ENCODE results near the gene CYP2U1. TPM values are rescaled to one million over a fixed set of nuclear protein-coding genes. Genes with fewer than 3 reads are reported as not detected.
A peak's percentile ranks its signal among the peaks of the same experiment; 100 is the strongest.
"Not testable (repeated sequence)": the region's sequence is repeated elsewhere in the genome, so short reads cannot be mapped to it uniquely, and the experiment has no call there.

Gene CYP2U1
- total RNA-seq = 8.8 TPM

DNA sequence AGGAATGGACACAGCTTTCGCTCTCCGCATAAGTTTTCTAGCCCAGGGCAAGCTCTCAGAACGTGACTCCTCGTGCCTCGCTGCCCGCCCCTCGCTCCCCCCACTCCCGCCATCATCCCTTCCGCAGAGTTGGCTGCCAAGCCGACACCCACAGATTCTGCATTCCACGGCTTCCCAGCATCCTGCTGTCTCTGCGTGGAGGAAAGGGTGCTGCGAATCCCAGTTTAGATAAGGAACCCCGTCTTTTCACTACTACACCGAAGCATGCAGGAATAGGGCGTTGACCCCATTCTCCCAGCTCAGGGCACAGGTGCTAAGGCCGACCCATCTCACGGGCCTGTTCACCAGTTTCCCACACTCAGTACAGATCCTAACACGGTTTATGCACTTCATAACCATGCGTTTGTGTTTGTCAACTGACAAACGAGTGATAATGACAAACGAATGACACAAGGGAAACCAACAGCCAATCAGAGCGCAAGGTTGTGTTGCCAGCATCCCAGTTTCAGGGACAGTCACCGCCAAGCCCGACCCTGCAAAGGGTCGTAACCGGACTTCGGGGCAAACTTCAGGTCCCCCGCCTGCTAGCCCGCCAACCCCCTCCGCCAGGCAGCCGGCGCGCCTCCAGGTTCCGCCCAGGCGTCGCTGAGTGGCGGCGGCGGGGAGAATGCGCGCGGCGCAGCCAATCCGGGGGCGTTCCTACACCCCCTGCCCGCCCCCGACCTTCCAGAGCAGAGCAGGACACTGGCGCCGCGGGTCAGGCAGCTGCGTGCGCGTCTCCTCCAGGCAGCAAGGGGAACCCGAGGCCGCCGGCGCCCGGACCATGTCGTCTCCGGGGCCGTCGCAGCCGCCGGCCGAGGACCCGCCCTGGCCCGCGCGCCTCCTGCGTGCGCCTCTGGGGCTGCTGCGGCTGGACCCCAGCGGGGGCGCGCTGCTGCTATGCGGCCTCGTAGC is at the start of gene CYP2U1:
CYP2U1 (plus strand) TSS at position 729 of the 954 bp plus-strand sequence; CDS start at position 824, 95 bp downstream.
- DNase-seq = peak; percentile 90

DNA sequence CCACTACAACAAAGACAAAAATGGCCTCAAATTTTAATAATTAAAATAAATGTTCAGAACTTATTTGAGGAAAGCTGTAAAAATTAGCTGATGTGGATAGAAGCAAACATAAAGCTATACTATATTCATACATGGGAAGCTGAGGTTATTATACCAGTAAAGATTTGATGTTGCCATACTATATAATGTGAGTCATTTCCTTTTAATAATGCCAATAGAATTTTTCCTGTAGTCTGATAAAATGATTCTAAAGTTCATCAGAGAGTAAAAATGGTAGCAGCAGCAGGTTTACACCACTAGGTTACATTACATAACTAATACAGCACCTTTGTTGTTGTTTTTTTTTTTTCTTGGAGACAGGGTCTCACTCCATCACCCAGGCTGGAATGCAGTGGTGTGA is 45.5 kb upstream of the CYP2U1 start:
- no peak for DNase-seq

- no peak for DNase-seq
These were observed 43.1 kb upstream of the CYP2U1 start for GRCh38 chr4:107888237-107888636.

- no peak for DNase-seq
These were observed 40.6 kb upstream of the CYP2U1 start for GRCh38 chr4:107890779-107891178.

- DNase-seq = no peak
These were observed 40.0 kb upstream of the CYP2U1 start for GRCh38 chr4:107891299-107891698.

- peak; percentile 37 for DNase-seq
These were observed 37.9 kb upstream of the CYP2U1 start for GRCh38 chr4:107893171-107894137.

- peak; percentile 13 for DNase-seq
These were observed 37.2 kb upstream of the CYP2U1 start for GRCh38 chr4:107894138-107894603.

GRCh38 chr4:107896158-107896645 is 35.1 kb upstream of the CYP2U1 start:
- DNase-seq = no peak

GRCh38 chr4:107896646-107897045 is 34.7 kb upstream of the CYP2U1 start:
- no peak for DNase-seq

DNA sequence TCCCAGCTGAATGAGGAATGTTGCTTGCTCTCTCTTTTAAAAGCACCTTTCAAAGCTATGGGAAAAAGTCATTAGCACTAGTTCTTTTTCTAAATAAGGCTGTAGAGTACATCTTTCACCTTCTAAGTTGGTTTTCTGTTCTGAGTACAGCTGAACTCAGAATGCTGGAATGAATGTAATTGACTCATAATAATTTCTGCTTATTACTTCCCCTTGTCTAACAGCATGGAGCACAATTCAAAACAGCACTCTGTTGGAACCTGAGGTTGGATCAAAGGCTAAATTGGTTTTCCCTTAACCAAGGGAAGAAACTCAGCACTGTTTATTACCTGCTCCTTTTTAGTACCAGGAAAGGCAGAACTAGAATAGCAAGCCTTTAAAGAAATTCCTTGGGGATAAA is 33.5 kb upstream of the CYP2U1 start:
- no peak for DNase-seq

GRCh38 chr4:107900067-107900466 is 31.3 kb upstream of the CYP2U1 start:
- no peak for DNase-seq

DNA sequence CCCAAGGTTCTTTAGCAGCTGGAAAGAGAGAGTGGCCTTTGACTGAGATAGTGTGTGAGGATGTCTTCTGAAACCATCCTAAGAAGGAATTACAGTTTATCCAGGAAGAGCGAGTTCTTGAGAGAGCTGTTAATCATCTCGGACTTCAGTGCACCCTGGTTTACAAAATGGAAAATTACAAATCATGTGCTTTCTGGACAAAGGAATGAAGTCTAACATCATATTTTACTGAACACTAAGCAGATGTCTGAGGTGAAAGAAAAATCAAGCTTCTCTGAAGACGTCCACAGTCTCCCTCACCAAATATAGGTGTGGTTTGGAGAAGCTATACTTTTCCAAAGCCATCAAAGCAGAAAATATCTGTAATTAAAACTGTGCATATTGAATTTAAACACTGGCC is 30.8 kb upstream of the CYP2U1 start:
- no peak for DNase-seq

- no peak for DNase-seq
These were observed 30.0 kb upstream of the CYP2U1 start for GRCh38 chr4:107901213-107901934.

- no peak for DNase-seq
These were observed 28.6 kb upstream of the CYP2U1 start for GRCh38 chr4:107902715-107903114.

DNA sequence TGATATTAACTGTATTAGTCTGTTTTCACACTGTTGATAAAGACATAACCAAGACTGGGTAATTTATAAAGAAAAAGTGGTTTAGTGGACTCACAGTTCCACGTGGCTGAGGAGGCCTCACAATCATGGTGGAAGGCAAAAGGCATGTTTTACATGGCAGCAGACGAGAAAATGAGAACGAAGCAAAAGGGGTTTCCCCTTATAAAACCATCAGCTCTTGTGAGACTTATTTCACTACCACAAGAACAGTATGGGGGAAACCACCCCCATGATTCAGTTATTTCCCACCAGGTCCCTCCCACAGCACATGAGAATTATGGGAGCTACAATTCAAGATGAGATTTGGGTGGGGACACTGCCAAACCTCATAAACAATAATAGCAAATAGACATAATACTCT is 26.3 kb upstream of the CYP2U1 start:
- DNase-seq = not testable (repeated sequence)

DNA sequence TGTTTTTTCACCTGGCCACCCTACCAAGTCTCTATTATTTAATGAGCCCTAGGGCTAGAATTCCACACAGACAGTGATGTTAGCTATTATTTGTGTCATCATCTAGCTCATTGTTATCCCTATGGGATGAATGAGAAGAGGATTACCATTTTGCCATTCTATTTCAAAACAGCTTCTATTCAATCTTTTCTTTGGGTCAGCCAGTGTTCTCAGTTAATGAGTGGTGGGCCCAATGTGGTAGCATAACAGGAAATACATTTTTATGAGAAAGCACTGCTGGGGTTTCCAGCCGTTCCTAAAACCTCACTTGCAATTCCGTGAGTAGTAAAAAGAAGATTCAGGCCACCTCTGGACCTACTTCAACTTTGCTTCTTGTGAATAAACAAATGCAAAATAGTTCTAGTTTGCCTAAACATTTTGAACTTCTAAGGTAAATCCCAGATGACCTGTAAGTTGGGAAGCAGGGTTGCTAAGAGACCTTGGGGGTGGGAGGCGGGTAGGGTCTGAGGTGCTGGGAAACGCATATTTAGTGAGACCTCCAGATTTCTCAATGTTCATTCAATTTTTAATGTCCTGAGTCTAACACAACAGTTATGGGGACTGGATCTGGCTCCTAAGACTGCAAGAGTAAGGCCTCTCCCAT is 24.8 kb upstream of the CYP2U1 start:
- DNase-seq = no peak

DNA sequence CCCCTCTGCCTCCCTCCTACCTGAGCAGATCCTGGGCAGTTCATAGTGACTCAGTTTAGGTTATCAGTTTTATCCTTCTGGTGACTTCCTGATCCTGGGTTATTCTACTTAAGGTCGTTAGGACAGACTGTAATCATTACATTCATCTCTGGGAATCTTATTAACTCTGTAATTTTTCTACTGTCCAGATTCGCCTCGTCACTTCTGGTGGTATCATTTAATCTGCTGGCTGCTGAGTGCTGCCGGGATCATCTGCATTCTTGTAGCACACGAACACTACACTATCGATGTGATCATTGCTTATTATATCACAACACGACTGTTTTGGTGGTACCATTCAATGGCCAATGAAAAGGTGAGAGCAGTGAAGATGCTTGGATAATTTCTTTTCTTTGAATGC is 23.0 kb upstream of the CYP2U1 start:
- no peak for DNase-seq

GRCh38 chr4:107913283-107913899 is 18.0 kb upstream of the CYP2U1 start:
- DNase-seq = peak; percentile 87

GRCh38 chr4:107915220-107915619 is 16.1 kb upstream of the CYP2U1 start:
- no peak for DNase-seq

DNA sequence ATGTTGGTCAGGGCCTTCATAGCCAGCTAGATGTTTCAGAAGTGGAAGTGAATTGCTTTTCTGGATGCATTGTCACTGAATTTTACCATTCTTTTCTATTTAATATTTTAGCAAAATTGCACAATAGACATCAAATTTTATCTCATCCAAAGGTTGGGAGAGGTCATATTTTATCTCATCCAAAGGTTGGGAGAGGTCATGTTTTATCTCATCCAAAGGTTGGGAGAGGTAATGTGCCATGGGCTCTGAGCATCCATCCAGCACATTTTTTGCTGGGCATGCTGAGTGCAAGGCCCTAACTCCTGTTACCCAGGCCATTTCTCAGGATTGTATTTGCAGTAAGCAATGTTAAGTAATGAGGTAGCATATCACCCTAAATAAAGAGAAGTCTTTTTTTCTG is 14.7 kb upstream of the CYP2U1 start:
- no peak for DNase-seq

GRCh38 chr4:107917500-107917899 is 13.8 kb upstream of the CYP2U1 start:
- DNase-seq = no peak

Data from tongue (tissue), 2 donors.